Kidney (tissue), 14 donors: Measurements from ENCODE around the gene KIAA0825. TPM values are rescaled to one million over a fixed set of nuclear protein-coding genes. Genes with fewer than 3 reads are reported as not detected.
"Not testable (repeated sequence)": the region's sequence is repeated elsewhere in the genome, so short reads cannot be mapped to it uniquely, and the experiment has no call there.

Experiments used
- DNase-seq, 5 donors: peaks; one replicate each; pipeline ENCODE4 v3.0.0-alpha.2; 2013 to 2020
- FAIRE-seq: peaks from 2 replicates; lab custom pipeline; 2012; peaks lifted over from hg19 to GRCh38; lab: Jason Lieb, UNC
- H3K27ac ChIP-seq, 2 donors: one replicate each; pipeline ENCODE4 v1.7.0; 2013; ENCODE audit warnings: low read depth in 2 of 2, low read length in 2 of 2, inconsistent platforms in 1 of 2
- H3K27me3 ChIP-seq: one replicate; pipeline ENCODE4 v1.7.1; 2013; ENCODE audit warnings: low read length, inconsistent platforms; ENCODE audit not compliant: control insufficient read depth, insufficient read depth
- H3K36me3 ChIP-seq, 3 donors: one replicate each; pipeline versions ENCODE4 v1.7.0 to v1.7.1; 2013; ENCODE audit warnings: low read length in 3 of 3, control low read depth in 1 of 3, inconsistent platforms in 1 of 3; ENCODE audit not compliant: insufficient read depth in 3 of 3, control insufficient read depth in 2 of 3
- H3K4me1 ChIP-seq, 3 donors: one replicate each; pipeline versions ENCODE4 v1.7.0 to v1.7.1; 2013; ENCODE audit warnings: low read length in 3 of 3, inconsistent platforms in 1 of 3, low read depth in 1 of 3; ENCODE audit not compliant: control insufficient read depth in 2 of 3, insufficient read depth in 2 of 3
- H3K4me3 ChIP-seq, 3 donors: one replicate each; pipeline versions ENCODE4 v1.7.0 to v1.8.1; 2013; ENCODE audit warnings: low read length in 3 of 3, control low read depth in 1 of 3, inconsistent platforms in 1 of 3
- H3K9ac ChIP-seq, 3 donors: one replicate each; pipeline versions ENCODE4 v1.7.0 to v1.7.1; 2013; ENCODE audit warnings: low read length in 3 of 3, control low read depth in 1 of 3, inconsistent platforms in 1 of 3
- H3K9me3 ChIP-seq, 3 donors: one replicate each; pipeline versions ENCODE4 v1.7.0 to v1.7.1; 2013; ENCODE audit warnings: low read length in 3 of 3, control low read depth in 1 of 3, inconsistent platforms in 1 of 3; ENCODE audit not compliant: control insufficient read depth in 2 of 3, insufficient read depth in 1 of 3
- CTCF ChIP-seq: IDR thresholded peaks from 3 replicates; pipeline ENCODE4 v1.5.1; 2012; ENCODE audit warnings: mild to moderate bottlenecking, moderate library complexity, borderline replicate concordance; ENCODE audit not compliant: insufficient read depth; ENCODE audit errors: extremely low read depth
- intact Hi-C: fragments of 100-400 bp; cut with DNase I; formaldehyde crosslinking; loops from one replicate; pipeline ENCODE4 v1.11.1; 2022
- polyA plus RNA-seq: library from polyadenylated mRNA; stranded (reverse); fragments of 350-450 nt; fragmentation: Illumina TruSeq; extraction: RNeasy Lipid Tissue Mini Kit (QIAGEN cat#74804); gene quantifications from one replicate; pipeline ENCODE4 v1.2.3, GENCODE V29; 2014; ENCODE audit warnings: low read depth, low replicate concordance; ENCODE audit not compliant: insufficient read depth
- total RNA-seq: library from RNA; stranded (reverse); fragmentation: NEBNext Ultra II Directional; extraction: Animal tissue kit (Norgen Biotek cat#: 25700); gene quantifications from one replicate; pipeline ENCODE4 v1.2.1, GENCODE V29; 2021
- donor health status: control.
- donor health status: control.
- donor health status: control.
- donor health status: control.
- donor health status: control.
- donor health status: DM: yes; HTN: yes; CAD: no.
- donor health status: Normal renal cell carcinoma (clear cell type).

Gene KIAA0825
- total and polyA plus RNA-seq, 2 donors from 2014 or later = 0.80 to 5.4 TPM

- Histone ChIP-seq H3K27ac (no peak overlapping the region), H3K4me1 (no peaks in the 10 kb centered on the region), H3K4me3 (no peak overlapping the region), H3K9ac (no peak overlapping the region), H3K9me3 (no peaks in the 10 kb centered on the region), H3K27me3 (no peaks in the 10 kb centered on the region), H3K36me3 (no peaks in the 10 kb centered on the region)
- no peak for TF ChIP-seq CTCF
- intact Hi-C loops = no loop called here
- DNase-seq (no peak), FAIRE-seq (no peak)
Measured at GRCh38 chr5:94173100-94173499, 445.3 kb downstream of the KIAA0825 start.

GRCh38 chr5:94171070-94171469 lies 447.3 kb downstream of the KIAA0825 start:
- FAIRE-seq, H3K36me3 ChIP-seq, intact Hi-C loops, H3K27me3 ChIP-seq, H3K27ac ChIP-seq, H3K9ac ChIP-seq, DNase-seq, H3K4me1 ChIP-seq, H3K9me3 ChIP-seq, H3K4me3 ChIP-seq: not testable (repeated sequence)

GRCh38 chr5:94170158-94170557 lies 448.2 kb downstream of the KIAA0825 start:
- H3K9me3 ChIP-seq, H3K36me3 ChIP-seq, H3K27ac ChIP-seq, H3K9ac ChIP-seq, DNase-seq, H3K4me3 ChIP-seq, H3K27me3 ChIP-seq, FAIRE-seq, H3K4me1 ChIP-seq, intact Hi-C loops: not testable (repeated sequence)

GRCh38 chr5:94168151-94168550 lies 450.3 kb downstream of the KIAA0825 start:
- DNase-seq (no peak), FAIRE-seq (no peak)
- Histone ChIP-seq H3K36me3 (no peaks in the 10 kb centered on the region), H3K4me1 (no peaks in the 10 kb centered on the region), H3K27me3 (no peaks in the 10 kb centered on the region), H3K9me3 (no peaks in the 10 kb centered on the region), H3K9ac (no peak overlapping the region), H3K27ac (no peak overlapping the region), H3K4me3 (no peak overlapping the region)
- intact Hi-C loops = no loop called here
- no peak for TF ChIP-seq CTCF

GRCh38 chr5:94161801-94162200 lies 456.6 kb downstream of the KIAA0825 start:
- Histone ChIP-seq H3K27ac (no peak overlapping the region), H3K9ac (no peak overlapping the region), H3K9me3 (no peaks in the 10 kb centered on the region), H3K36me3 (no peaks in the 10 kb centered on the region), H3K4me1 (no peaks in the 10 kb centered on the region), H3K4me3 (no peak overlapping the region), H3K27me3 (no peaks in the 10 kb centered on the region)
- no peak for DNase-seq
- no peak for FAIRE-seq
- intact Hi-C loops = no loop called here
- TF ChIP-seq CTCF = no peak
